ENCODE data around the gene SEC14L6.

The SEC14L6 gene

GRCh38 chr22:30516731-30517130 lies 29.8 kb downstream of the SEC14L6 start:
- DNase-seq (ENCODE audit: low spot score) = no peak

GRCh38 chr22:30516273-30516672 lies 30.3 kb downstream of the SEC14L6 start:
- Histone ChIP-seq H3K36me3 (replicated peaks in 1 of 2; ENCODE audit: control insufficient read depth in 2 of 2, insufficient read depth in 2 of 2, low read length in 2 of 2) (peaks cover 0 to 1% of the 10 kb centered on the region in 2 donors), H3K18ac (ENCODE audit: low read length) (no peak overlapping the region), H3K27me3 (ENCODE audit: control insufficient read depth in 3 of 3, insufficient read depth in 3 of 3, low read depth in 1 of 3, low read length in 3 of 3) (no peaks in the 10 kb centered on the region), H2BK12ac (ENCODE audit: low read length) (no peak overlapping the region), H2BK120ac (ENCODE audit: low read depth, low read length) (no peak overlapping the region), H3K27ac (replicated peaks; ENCODE audit: low read length) (no peak overlapping the region), H3K4me3 (ENCODE audit: low read length in 2 of 2) (no peak overlapping the region), H4K91ac (ENCODE audit: low read depth, low read length, poor library complexity) (no peak overlapping the region), H2BK5ac (ENCODE audit: low read length) (no peak overlapping the region), H2BK15ac (ENCODE audit: low read length) (no peak overlapping the region), H3K9me3 (replicated peaks in 1 of 2; ENCODE audit: control insufficient read depth in 2 of 2, insufficient read depth in 1 of 2, low read depth in 1 of 2, low read length in 2 of 2) (peaks cover 3 to 4% of the 10 kb centered on the region in 2 donors), H4K8ac (ENCODE audit: low read depth, low read length) (no peak overlapping the region), H2AFZ (ENCODE audit: low read length) (no peak overlapping the region), H2AK5ac (ENCODE audit: low read depth, low read length) (no peak overlapping the region), H3K9ac (ENCODE audit: low read depth, low read length, poor library complexity) (no peak overlapping the region), H3K79me1 (ENCODE audit: low read depth, low read length) (no peaks in the 10 kb centered on the region), H3K4me1 (ENCODE audit: control insufficient read depth in 2 of 2, insufficient read depth in 1 of 2, low read depth in 1 of 2, low read length in 2 of 2) (no peaks in the 10 kb centered on the region), H3K4me2 (ENCODE audit: insufficient read depth, low read length, poor library complexity, severe bottlenecking) (no peak overlapping the region), H3K4ac (ENCODE audit: low read length) (no peak overlapping the region), H3K23ac (ENCODE audit: low read depth, low read length, poor library complexity) (no peak overlapping the region), H3K14ac (ENCODE audit: low read length) (no peak overlapping the region)
- DNase-seq (ENCODE audit: low spot score) = no peak
- no CpG with 5 or more reads among the region's 6 CpGs for WGBS, 2 donors (ENCODE audit: extremely low coverage in 2 of 2, insufficient read length in 2 of 2, insufficient replicate concordance in 1 of 2)

More at GRCh38 chr22:30516731-30517130, 29.8 kb downstream of the SEC14L6 start:
- Histone ChIP-seq H4K8ac (ENCODE audit: low read depth, low read length) (no peak overlapping the region), H3K18ac (ENCODE audit: low read length) (no peak overlapping the region), H2BK12ac (ENCODE audit: low read length) (no peak overlapping the region), H2AK5ac (ENCODE audit: low read depth, low read length) (no peak overlapping the region), H3K79me1 (ENCODE audit: low read depth, low read length) (no peaks in the 10 kb centered on the region), H3K27me3 (ENCODE audit: control insufficient read depth in 3 of 3, insufficient read depth in 3 of 3, low read depth in 1 of 3, low read length in 3 of 3) (no peaks in the 10 kb centered on the region), H3K23ac (ENCODE audit: low read depth, low read length, poor library complexity) (no peak overlapping the region), H2BK15ac (ENCODE audit: low read length) (no peak overlapping the region), H3K36me3 (replicated peaks in 1 of 2; ENCODE audit: control insufficient read depth in 2 of 2, insufficient read depth in 2 of 2, low read length in 2 of 2) (peaks cover 0 to 1% of the 10 kb centered on the region in 2 donors), H3K4me1 (ENCODE audit: control insufficient read depth in 2 of 2, insufficient read depth in 1 of 2, low read depth in 1 of 2, low read length in 2 of 2) (no peaks in the 10 kb centered on the region), H3K9ac (ENCODE audit: low read depth, low read length, poor library complexity) (no peak overlapping the region), H2BK5ac (ENCODE audit: low read length) (no peak overlapping the region), H3K27ac (replicated peaks; ENCODE audit: low read length) (no peak overlapping the region), H3K4me3 (ENCODE audit: low read length in 2 of 2) (no peak overlapping the region), H3K4ac (ENCODE audit: low read length) (no peak overlapping the region), H2AFZ (ENCODE audit: low read length) (no peak overlapping the region), H3K14ac (ENCODE audit: low read length) (no peak overlapping the region), H3K4me2 (ENCODE audit: insufficient read depth, low read length, poor library complexity, severe bottlenecking) (no peak overlapping the region), H3K9me3 (replicated peaks in 1 of 2; ENCODE audit: control insufficient read depth in 2 of 2, insufficient read depth in 1 of 2, low read depth in 1 of 2, low read length in 2 of 2) (peaks cover 3 to 4% of the 10 kb centered on the region in 2 donors), H2BK120ac (ENCODE audit: low read depth, low read length) (no peak overlapping the region), H4K91ac (ENCODE audit: low read depth, low read length, poor library complexity) (no peak overlapping the region)
- no CpG with 5 or more reads among the region's 5 CpGs for WGBS, 2 donors (ENCODE audit: extremely low coverage in 2 of 2, insufficient read length in 2 of 2, insufficient replicate concordance in 1 of 2)

GRCh38 chr22:30514252-30514651 lies 32.3 kb downstream of the SEC14L6 start:
- no CpG with 5 or more reads among the region's 4 CpGs for WGBS, 2 donors (ENCODE audit: extremely low coverage in 2 of 2, insufficient read length in 2 of 2, insufficient replicate concordance in 1 of 2)
- Histone ChIP-seq H3K36me3 (replicated peaks in 1 of 2; ENCODE audit: control insufficient read depth in 2 of 2, insufficient read depth in 2 of 2, low read length in 2 of 2) (peaks cover 0 to 1% of the 10 kb centered on the region in 2 donors), H4K91ac (ENCODE audit: low read depth, low read length, poor library complexity) (no peak overlapping the region)

GRCh38 chr22:30513462-30513861 lies 33.1 kb downstream of the SEC14L6 start:
- Histone ChIP-seq H3K18ac (ENCODE audit: low read length) (no peak overlapping the region), H3K36me3 (replicated peaks in 1 of 2; ENCODE audit: control insufficient read depth in 2 of 2, insufficient read depth in 2 of 2, low read length in 2 of 2) (peaks cover 0 to 1% of the 10 kb centered on the region in 2 donors), H4K91ac (ENCODE audit: low read depth, low read length, poor library complexity) (no peak overlapping the region), H3K27me3 (ENCODE audit: control insufficient read depth in 3 of 3, insufficient read depth in 3 of 3, low read depth in 1 of 3, low read length in 3 of 3) (no peaks in the 10 kb centered on the region), H2AK5ac (ENCODE audit: low read depth, low read length) (no peak overlapping the region), H2BK120ac (ENCODE audit: low read depth, low read length) (no peak overlapping the region), H3K4me3 (ENCODE audit: low read length in 2 of 2) (no peak overlapping the region), H3K4me1 (ENCODE audit: control insufficient read depth in 2 of 2, insufficient read depth in 1 of 2, low read depth in 1 of 2, low read length in 2 of 2) (no peaks in the 10 kb centered on the region), H3K14ac (ENCODE audit: low read length) (no peak overlapping the region), H3K79me1 (ENCODE audit: low read depth, low read length) (no peaks in the 10 kb centered on the region), H3K9ac (ENCODE audit: low read depth, low read length, poor library complexity) (no peak overlapping the region), H2AFZ (ENCODE audit: low read length) (no peak overlapping the region), H3K9me3 (replicated peaks in 1 of 2; ENCODE audit: control insufficient read depth in 2 of 2, insufficient read depth in 1 of 2, low read depth in 1 of 2, low read length in 2 of 2) (peaks cover 3 to 4% of the 10 kb centered on the region in 2 donors), H2BK5ac (ENCODE audit: low read length) (no peak overlapping the region), H2BK15ac (ENCODE audit: low read length) (no peak overlapping the region), H4K8ac (ENCODE audit: low read depth, low read length) (no peak overlapping the region), H3K23ac (ENCODE audit: low read depth, low read length, poor library complexity) (no peak overlapping the region), H3K4me2 (ENCODE audit: insufficient read depth, low read length, poor library complexity, severe bottlenecking) (no peak overlapping the region), H2BK12ac (ENCODE audit: low read length) (peak overlapping the region; percentile 16), H3K27ac (replicated peaks; ENCODE audit: low read length) (no peak overlapping the region), H3K4ac (ENCODE audit: low read length) (no peak overlapping the region)
- DNase-seq (ENCODE audit: low spot score) = no peak
- WGBS, 2 donors (ENCODE audit: extremely low coverage in 2 of 2, insufficient read length in 2 of 2, insufficient replicate concordance in 1 of 2) = no CpG with 5 or more reads among the region's 6 CpGs

More at GRCh38 chr22:30514252-30514651, 32.3 kb downstream of the SEC14L6 start:
- Histone ChIP-seq H2BK5ac (ENCODE audit: low read length) (no peak overlapping the region), H3K9ac (ENCODE audit: low read depth, low read length, poor library complexity) (no peak overlapping the region), H3K9me3 (replicated peaks in 1 of 2; ENCODE audit: control insufficient read depth in 2 of 2, insufficient read depth in 1 of 2, low read depth in 1 of 2, low read length in 2 of 2) (peaks cover 3 to 4% of the 10 kb centered on the region in 2 donors), H3K14ac (ENCODE audit: low read length) (no peak overlapping the region), H2AFZ (ENCODE audit: low read length) (no peak overlapping the region), H3K4me1 (ENCODE audit: control insufficient read depth in 2 of 2, insufficient read depth in 1 of 2, low read depth in 1 of 2, low read length in 2 of 2) (no peaks in the 10 kb centered on the region), H3K79me1 (ENCODE audit: low read depth, low read length) (no peaks in the 10 kb centered on the region), H4K8ac (ENCODE audit: low read depth, low read length) (no peak overlapping the region), H2AK5ac (ENCODE audit: low read depth, low read length) (peak overlapping the region; percentile 65), H3K4me2 (ENCODE audit: insufficient read depth, low read length, poor library complexity, severe bottlenecking) (no peak overlapping the region), H2BK120ac (ENCODE audit: low read depth, low read length) (no peak overlapping the region), H3K23ac (ENCODE audit: low read depth, low read length, poor library complexity) (no peak overlapping the region), H2BK15ac (ENCODE audit: low read length) (no peak overlapping the region), H3K27me3 (ENCODE audit: control insufficient read depth in 3 of 3, insufficient read depth in 3 of 3, low read depth in 1 of 3, low read length in 3 of 3) (no peaks in the 10 kb centered on the region), H3K18ac (ENCODE audit: low read length) (peak overlapping the region; percentile 31), H2BK12ac (ENCODE audit: low read length) (no peak overlapping the region), H3K27ac (replicated peaks; ENCODE audit: low read length) (no peak overlapping the region), H3K4me3 (ENCODE audit: low read length in 2 of 2) (no peak overlapping the region), H3K4ac (ENCODE audit: low read length) (no peak overlapping the region)
- no peak for DNase-seq (ENCODE audit: low spot score)

All from neuronal stem cell (in vitro differentiated cells).